SK-N-SH (cell line): Measurements from ENCODE around the gene ADAP1.

Experiments
- EP300 ChIP-seq, 2 experiments: IDR thresholded peaks; 2 replicates each; pipeline versions ENCODE4 v1.4.0 to v1.6.1; 2012; ENCODE audit warnings: borderline replicate concordance in 1 of 2, low read depth in 1 of 2, low read length in 1 of 2
- MEF2A ChIP-seq: IDR thresholded peaks from 2 replicates; pipeline ENCODE4 v1.4.0; 2012; ENCODE audit warnings: low read depth, borderline replicate concordance
- TF ChIP-seq, protein P1 (sequence below): IDR thresholded peaks from 2 replicates; pipeline ENCODE4 v1.6.1; 2012; ENCODE audit warnings: mild to moderate bottlenecking, low read depth, low read length, moderate library complexity
- TF ChIP-seq, protein P2 (sequence below): fragments of 200-600 bp; sonication (generic); IDR thresholded peaks from 2 replicates; pipeline ENCODE4 v1.6.1; 2017; ENCODE audit warnings: antibody characterized with exemption, mild to moderate bottlenecking, moderate library complexity
- TF ChIP-seq, protein P3 (sequence below): IDR thresholded peaks from 2 replicates; pipeline ENCODE4 v1.4.0; 2012; ENCODE audit warnings: low read depth

DNA sequence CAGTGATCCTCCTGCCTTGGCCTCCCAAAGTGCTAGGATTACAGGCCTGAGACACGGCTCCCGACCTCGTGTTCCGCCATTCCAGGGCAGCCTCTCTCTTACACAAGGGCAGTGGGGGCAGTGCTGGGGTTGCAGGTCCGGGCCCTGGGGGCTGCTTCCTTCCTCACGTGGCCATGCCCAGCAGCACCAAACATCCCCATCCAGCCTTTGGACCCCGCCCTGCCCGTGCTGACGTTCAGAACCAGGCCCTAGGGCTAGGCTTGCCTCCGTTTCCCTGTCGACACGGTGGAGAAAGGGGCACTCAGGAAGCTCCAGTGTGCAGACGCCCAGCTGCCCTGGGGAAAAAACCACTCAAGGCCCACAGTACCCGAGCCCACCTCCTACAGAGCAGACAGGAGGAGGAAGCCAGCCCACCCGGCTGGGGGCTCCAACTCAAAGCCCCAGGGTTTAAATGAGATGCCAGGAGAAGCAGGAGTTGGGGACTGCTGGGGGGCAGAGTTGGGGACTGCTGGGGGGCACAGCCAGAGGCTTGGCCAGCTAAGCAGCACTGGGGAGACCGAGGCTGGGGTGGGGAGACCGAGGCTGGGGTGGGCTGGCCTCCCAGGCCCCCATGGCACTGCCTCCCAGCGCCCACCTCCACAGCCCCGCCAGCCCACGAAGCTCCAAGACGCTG lies 35.9 kb downstream of the ADAP1 start:
- TF ChIP-seq MEF2A: no peak
- TF ChIP-seq, protein P1, sequence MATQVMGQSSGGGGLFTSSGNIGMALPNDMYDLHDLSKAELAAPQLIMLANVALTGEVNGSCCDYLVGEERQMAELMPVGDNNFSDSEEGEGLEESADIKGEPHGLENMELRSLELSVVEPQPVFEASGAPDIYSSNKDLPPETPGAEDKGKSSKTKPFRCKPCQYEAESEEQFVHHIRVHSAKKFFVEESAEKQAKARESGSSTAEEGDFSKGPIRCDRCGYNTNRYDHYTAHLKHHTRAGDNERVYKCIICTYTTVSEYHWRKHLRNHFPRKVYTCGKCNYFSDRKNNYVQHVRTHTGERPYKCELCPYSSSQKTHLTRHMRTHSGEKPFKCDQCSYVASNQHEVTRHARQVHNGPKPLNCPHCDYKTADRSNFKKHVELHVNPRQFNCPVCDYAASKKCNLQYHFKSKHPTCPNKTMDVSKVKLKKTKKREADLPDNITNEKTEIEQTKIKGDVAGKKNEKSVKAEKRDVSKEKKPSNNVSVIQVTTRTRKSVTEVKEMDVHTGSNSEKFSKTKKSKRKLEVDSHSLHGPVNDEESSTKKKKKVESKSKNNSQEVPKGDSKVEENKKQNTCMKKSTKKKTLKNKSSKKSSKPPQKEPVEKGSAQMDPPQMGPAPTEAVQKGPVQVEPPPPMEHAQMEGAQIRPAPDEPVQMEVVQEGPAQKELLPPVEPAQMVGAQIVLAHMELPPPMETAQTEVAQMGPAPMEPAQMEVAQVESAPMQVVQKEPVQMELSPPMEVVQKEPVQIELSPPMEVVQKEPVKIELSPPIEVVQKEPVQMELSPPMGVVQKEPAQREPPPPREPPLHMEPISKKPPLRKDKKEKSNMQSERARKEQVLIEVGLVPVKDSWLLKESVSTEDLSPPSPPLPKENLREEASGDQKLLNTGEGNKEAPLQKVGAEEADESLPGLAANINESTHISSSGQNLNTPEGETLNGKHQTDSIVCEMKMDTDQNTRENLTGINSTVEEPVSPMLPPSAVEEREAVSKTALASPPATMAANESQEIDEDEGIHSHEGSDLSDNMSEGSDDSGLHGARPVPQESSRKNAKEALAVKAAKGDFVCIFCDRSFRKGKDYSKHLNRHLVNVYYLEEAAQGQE: no peak
- TF ChIP-seq, protein P2, sequence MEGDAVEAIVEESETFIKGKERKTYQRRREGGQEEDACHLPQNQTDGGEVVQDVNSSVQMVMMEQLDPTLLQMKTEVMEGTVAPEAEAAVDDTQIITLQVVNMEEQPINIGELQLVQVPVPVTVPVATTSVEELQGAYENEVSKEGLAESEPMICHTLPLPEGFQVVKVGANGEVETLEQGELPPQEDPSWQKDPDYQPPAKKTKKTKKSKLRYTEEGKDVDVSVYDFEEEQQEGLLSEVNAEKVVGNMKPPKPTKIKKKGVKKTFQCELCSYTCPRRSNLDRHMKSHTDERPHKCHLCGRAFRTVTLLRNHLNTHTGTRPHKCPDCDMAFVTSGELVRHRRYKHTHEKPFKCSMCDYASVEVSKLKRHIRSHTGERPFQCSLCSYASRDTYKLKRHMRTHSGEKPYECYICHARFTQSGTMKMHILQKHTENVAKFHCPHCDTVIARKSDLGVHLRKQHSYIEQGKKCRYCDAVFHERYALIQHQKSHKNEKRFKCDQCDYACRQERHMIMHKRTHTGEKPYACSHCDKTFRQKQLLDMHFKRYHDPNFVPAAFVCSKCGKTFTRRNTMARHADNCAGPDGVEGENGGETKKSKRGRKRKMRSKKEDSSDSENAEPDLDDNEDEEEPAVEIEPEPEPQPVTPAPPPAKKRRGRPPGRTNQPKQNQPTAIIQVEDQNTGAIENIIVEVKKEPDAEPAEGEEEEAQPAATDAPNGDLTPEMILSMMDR: no peak
- no peak for TF ChIP-seq EP300 (IDR thresholded peaks at IDR 0.05; ENCODE audit: borderline replicate concordance in 1 of 2, low read depth in 1 of 2, low read length in 1 of 2)
- TF ChIP-seq, protein P3, sequence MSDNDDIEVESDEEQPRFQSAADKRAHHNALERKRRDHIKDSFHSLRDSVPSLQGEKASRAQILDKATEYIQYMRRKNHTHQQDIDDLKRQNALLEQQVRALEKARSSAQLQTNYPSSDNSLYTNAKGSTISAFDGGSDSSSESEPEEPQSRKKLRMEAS: no peak
